Measurements from ENCODE around the gene LRRC49.

- TF ChIP-seq EZH2 (IDR thresholded peaks at IDR 0.05; ENCODE audit: low read depth) (no peak), CTCF (conservative IDR thresholded peaks at IDR 0.05) (no peak)
Measured at GRCh38 chr15:70954733-70955132, 62.1 kb downstream of the LRRC49 start.
